Adipocyte (in vitro differentiated cells): ENCODE measurements around the gene KRT83.
"Not testable (repeated sequence)": the region's sequence is repeated elsewhere in the genome, so short reads cannot be mapped to it uniquely, and the experiment has no call there.

Experiments used
- DNase-seq: peaks from one replicate; pipeline ENCODE4 v3.0.0-alpha.2; 2015; ENCODE audit warnings: low read depth
- H3K27me3 ChIP-seq: replicated peaks from 2 replicates; pipeline ENCODE4 v1.7.0; 2013; ENCODE audit warnings: mild to moderate bottlenecking, low read length, moderate library complexity; ENCODE audit not compliant: control insufficient read depth, insufficient read depth
- H3K36me3 ChIP-seq: 2 replicates; pipeline ENCODE4 v1.7.0; 2013; ENCODE audit warnings: low read length, mild to moderate bottlenecking, moderate library complexity; ENCODE audit not compliant: control insufficient read depth, insufficient read depth, severe bottlenecking
- H3K4me1 ChIP-seq: 2 replicates; pipeline ENCODE4 v1.7.0; 2013; ENCODE audit warnings: mild to moderate bottlenecking, low read length, moderate library complexity; ENCODE audit not compliant: control insufficient read depth, insufficient read depth
- H3K4me3 ChIP-seq: 2 replicates; pipeline ENCODE4 v1.7.0; 2013; ENCODE audit warnings: mild to moderate bottlenecking, low read length, moderate library complexity
- H3K9ac ChIP-seq: 2 replicates; pipeline ENCODE4 v1.7.0; 2013; ENCODE audit warnings: mild to moderate bottlenecking, low read length, moderate library complexity
- H3K9me3 ChIP-seq: 2 replicates; pipeline ENCODE4 v1.7.0; 2013; ENCODE audit warnings: mild to moderate bottlenecking, low read length, moderate library complexity; ENCODE audit not compliant: control insufficient read depth

The KRT83 gene

DNA sequence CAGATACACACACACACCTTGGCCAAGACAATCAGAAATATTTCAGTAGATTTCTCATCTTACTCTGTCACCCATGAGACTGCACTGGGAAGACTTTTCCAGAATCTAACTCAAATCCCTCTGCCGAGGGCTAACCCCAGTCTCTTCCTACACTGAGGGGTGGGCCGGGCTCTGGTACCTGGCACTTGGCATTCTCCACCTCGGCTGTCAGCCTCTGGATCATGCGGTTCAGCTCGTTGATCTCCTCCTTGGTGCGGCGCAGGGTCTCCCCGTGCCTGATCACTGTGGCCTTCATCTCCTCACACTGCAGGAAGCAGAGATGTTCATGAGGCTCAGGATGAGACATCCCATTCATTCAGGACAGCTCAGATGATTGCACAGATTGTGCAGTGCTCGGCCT is 4.9 kb downstream of the KRT83 start:
- Histone ChIP-seq H3K9me3 (no peaks in the 10 kb centered on the region), H3K4me1 (no peaks in the 10 kb centered on the region), H3K4me3 (no peak overlapping the region), H3K36me3 (no peaks in the 10 kb centered on the region), H3K9ac (no peak overlapping the region), H3K27me3 (peaks cover 90% of the 10 kb centered on the region)
- no peak for DNase-seq

DNA sequence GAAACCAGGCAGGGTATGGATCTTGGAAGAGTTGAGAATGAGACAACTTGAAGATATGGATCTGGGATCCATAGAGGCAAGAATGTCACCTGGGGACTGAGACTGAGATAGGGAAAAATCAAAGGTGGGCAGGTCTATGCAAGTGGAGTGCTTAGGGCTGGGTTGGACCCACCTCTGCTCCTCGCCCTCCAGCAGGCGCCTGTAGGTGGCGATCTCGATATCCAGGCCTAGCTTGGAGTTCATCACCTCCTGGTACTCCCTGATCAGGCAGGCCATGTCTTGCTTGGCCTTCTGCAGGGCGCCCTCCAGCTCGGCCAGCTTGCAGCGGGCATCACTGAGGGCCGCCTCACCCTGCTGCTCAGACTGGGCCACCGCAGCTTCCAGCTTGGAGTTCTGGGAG is 5.5 kb downstream of the KRT83 start:
- not testable (repeated sequence) for H3K4me3 ChIP-seq, DNase-seq, H3K36me3 ChIP-seq, H3K4me1 ChIP-seq, H3K9me3 ChIP-seq, H3K9ac ChIP-seq
- H3K27me3 ChIP-seq: peaks cover 89% of the 10 kb centered on the region

DNA sequence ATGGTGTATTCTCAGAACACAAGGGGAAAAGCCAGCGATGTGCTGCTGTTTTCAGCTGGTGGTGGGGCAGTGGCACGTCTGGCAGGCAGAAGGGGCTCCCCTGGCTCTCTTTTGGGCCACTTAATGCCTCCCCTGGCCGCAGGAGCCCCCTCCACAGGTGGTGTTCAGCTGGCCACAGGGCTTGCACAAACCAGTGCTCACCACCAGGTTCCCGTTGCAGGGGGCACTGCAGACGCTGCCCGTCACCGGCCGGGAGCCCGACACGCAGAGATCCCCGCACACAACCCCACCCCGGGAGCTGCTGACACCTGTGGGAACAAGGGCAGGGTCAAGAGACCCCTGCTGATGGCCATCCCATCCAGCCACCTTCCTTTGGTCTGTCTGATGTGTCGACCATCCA is 6.7 kb downstream of the KRT83 start:
- no peak for DNase-seq

DNA sequence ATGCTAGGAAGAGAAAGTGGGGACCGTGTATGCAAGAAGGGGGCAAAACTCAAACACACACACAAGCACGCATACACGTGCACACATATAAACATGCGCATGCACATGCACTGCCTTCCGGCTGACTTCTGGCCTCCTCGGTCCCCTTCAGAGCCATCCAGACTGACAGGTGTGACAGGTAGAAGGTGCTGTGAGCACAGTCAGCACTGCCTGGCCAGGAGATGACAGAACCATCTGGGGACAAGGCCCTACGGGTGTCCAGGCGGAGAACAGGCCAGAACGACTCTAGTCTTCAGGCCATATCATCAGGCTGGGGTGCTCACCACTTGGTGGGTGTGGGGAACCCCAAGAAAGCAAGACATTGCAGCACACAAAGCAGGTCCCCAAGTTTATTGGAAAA is 7.3 kb downstream of the KRT83 start:
- H3K27me3 ChIP-seq: peaks cover 83% of the 10 kb centered on the region
- no peak overlapping the region for H3K4me3 ChIP-seq
- H3K9ac ChIP-seq: no peak overlapping the region
- H3K9me3 ChIP-seq: no peaks in the 10 kb centered on the region
- no peaks in the 10 kb centered on the region for H3K36me3 ChIP-seq
- H3K4me1 ChIP-seq: peaks cover 1% of the 10 kb centered on the region
- DNase-seq: no peak

More for the DNA sequence above, 6.7 kb downstream of the KRT83 start:
- Histone ChIP-seq H3K27me3 (peaks cover 83% of the 10 kb centered on the region), H3K4me1 (no peaks in the 10 kb centered on the region), H3K36me3 (no peaks in the 10 kb centered on the region), H3K9me3 (no peaks in the 10 kb centered on the region), H3K4me3 (no peak overlapping the region), H3K9ac (no peak overlapping the region)

- DNase-seq: no peak
- Histone ChIP-seq H3K4me3 (no peak overlapping the region), H3K36me3 (no peaks in the 10 kb centered on the region), H3K9me3 (no peaks in the 10 kb centered on the region), H3K4me1 (peaks cover 5% of the 10 kb centered on the region), H3K9ac (no peak overlapping the region), H3K27me3 (peaks cover 80% of the 10 kb centered on the region)
Measured at GRCh38 chr12:52313461-52313860, 7.7 kb downstream of the KRT83 start.

DNA sequence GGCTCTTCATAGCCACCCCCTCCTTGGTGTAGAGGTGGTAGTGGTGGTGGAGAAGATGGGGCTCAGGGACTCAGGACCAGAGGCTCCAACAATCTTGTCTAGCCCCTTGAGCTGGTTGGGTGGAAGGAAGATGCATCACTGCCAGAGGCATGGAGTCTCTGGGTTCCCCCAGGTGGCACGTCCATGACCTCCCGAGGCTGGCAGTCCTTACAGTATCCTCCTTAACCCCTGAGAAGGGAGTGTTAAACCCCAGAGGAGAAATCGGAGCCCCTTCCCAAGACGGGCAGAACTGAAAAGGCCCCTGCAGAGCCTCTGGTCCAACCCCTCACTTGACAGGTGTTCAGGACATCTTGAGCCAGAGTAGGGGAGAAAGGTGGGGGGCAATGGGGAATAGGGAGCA is 9.1 kb downstream of the KRT83 start:
- Histone ChIP-seq H3K9me3 (no peaks in the 10 kb centered on the region), H3K27me3 (peaks cover 77% of the 10 kb centered on the region), H3K36me3 (no peaks in the 10 kb centered on the region), H3K4me1 (peaks cover 5% of the 10 kb centered on the region), H3K4me3 (no peak overlapping the region), H3K9ac (no peak overlapping the region)
- no peak for DNase-seq

DNA sequence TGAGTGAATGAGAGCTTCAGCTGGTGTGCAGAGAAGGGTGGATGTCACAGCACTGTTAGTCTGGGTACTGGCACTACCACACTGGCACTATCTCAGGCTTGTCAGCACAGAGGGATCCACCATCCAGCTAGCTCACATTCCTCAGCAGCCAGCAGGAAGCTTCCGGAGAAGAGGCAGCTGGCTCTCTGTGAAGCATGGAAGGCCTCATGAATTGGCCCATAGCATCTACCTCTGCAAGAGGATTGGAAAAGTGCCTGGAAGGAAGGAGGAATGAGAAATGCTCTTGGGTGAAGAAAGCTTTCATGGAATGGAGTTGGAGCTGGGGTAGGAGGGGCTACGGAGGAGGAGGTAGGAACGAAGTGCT is 9.9 kb downstream of the KRT83 start:
- peaks cover 77% of the 10 kb centered on the region for H3K27me3 ChIP-seq
- no peak overlapping the region for H3K4me3 ChIP-seq
- no peak for DNase-seq

DNA sequence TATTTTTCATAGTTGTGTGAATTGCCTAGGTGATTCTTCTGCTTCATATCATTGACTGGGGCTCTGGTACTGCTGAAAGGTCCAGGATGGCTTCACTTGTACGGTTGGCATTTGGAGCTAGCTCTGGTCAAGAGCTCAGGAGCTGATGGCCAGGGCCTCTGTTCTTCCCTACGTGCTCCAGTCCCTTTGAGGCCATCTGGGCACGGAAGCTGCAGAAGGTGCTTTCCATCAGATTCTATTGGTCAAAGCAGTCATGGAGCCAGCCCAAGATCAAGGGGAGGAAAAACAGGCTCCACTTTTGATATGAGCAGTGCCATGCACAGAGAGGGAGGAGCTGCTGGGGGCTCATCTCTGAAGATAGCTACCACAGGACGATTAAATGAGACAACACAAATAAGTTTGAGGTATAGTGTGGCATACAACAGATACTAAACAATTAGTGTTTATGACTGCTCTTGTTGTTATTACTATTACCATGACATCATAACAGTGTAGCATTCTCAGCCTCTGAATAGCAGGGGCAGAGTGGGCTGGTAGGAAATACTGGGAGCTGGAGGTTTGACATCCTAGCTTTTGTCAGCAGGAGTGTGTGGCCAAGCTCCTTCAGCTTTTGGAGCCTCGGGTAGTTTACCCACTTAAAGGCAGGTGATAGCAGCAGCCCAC is 10.4 kb downstream of the KRT83 start:
- H3K27me3 ChIP-seq: peaks cover 77% of the 10 kb centered on the region
- H3K4me1 ChIP-seq: peaks cover 5% of the 10 kb centered on the region
- no peaks in the 10 kb centered on the region for H3K36me3 ChIP-seq
- H3K9ac ChIP-seq: no peak overlapping the region
- H3K4me3 ChIP-seq: no peak overlapping the region
- DNase-seq: no peak
- H3K9me3 ChIP-seq: no peaks in the 10 kb centered on the region

More for the DNA sequence above, 9.9 kb downstream of the KRT83 start:
- Histone ChIP-seq H3K9ac (no peak overlapping the region), H3K36me3 (no peaks in the 10 kb centered on the region), H3K4me1 (peaks cover 5% of the 10 kb centered on the region), H3K9me3 (no peaks in the 10 kb centered on the region)

- peaks cover 60% of the 10 kb centered on the region for H3K27me3 ChIP-seq
- peak overlapping the region; percentile 59 for H3K9ac ChIP-seq
- H3K9me3 ChIP-seq: no peaks in the 10 kb centered on the region
- peak overlapping the region; percentile 79 for H3K4me3 ChIP-seq
- no peaks in the 10 kb centered on the region for H3K36me3 ChIP-seq
- no peak for DNase-seq
- H3K4me1 ChIP-seq: peaks cover 5% of the 10 kb centered on the region
Measured at GRCh38 chr12:52308806-52309425, 12.3 kb downstream of the KRT83 start.

- peaks cover 5% of the 10 kb centered on the region for H3K4me1 ChIP-seq
- H3K9ac ChIP-seq: peak overlapping the region; percentile 59
- peak overlapping the region; percentile 79 for H3K4me3 ChIP-seq
- H3K27me3 ChIP-seq: peaks cover 56% of the 10 kb centered on the region
- peak; percentile 81 for DNase-seq
- H3K9me3 ChIP-seq: no peaks in the 10 kb centered on the region
- no peaks in the 10 kb centered on the region for H3K36me3 ChIP-seq
Measured at GRCh38 chr12:52307836-52308805, 13.1 kb downstream of the KRT83 start.

DNA sequence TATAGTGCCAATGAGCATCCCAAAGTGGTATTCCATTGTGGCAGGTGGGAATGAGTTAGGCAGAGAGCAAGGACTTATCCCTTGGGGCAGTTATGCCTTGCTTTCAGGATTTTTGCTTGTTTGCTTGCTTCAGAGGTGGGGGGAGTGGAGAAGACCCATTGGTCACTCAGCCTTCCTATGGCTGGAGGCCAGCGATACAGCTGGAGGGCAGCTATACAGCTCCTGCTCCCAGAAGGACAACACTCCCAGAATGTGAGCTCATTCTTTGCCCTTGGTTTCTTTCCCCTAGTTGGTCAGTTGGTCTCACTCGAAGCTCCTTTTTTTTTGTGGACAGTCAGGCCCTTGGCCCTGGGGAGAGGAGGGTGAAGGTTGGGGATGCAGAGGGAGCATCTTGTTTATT is 14.5 kb downstream of the KRT83 start:
- H3K4me3 ChIP-seq: no peak overlapping the region
- DNase-seq: no peak
- peaks cover 42% of the 10 kb centered on the region for H3K27me3 ChIP-seq
- H3K9ac ChIP-seq: no peak overlapping the region
- H3K36me3 ChIP-seq: no peaks in the 10 kb centered on the region
- H3K9me3 ChIP-seq: no peaks in the 10 kb centered on the region
- peaks cover 5% of the 10 kb centered on the region for H3K4me1 ChIP-seq
